ENCODE data around the gene GPR25.

DNA sequence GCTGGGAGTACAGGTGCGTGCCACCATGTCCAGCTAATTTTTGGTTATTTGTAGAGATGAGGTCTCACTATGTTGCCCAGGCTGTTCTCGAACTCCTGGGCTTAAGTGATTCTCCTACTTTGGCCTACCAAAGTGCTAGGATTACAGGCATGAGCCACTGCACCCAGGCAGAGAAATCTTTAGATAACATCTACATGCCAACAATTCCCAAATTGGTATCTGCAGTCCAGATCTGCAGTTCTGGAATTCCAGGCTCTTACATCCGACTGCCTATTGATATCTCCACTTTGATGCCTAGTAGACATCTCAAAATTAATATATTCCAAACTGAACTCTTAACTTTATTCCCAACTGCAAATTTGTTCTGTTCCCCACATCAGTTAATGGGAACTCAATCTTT, 45.2 kb downstream of the GPR25 start:
- TF ChIP-seq POLR2A (IDR thresholded peaks at IDR 0.05) = no peak
- TF ChIP-seq, protein P1, sequence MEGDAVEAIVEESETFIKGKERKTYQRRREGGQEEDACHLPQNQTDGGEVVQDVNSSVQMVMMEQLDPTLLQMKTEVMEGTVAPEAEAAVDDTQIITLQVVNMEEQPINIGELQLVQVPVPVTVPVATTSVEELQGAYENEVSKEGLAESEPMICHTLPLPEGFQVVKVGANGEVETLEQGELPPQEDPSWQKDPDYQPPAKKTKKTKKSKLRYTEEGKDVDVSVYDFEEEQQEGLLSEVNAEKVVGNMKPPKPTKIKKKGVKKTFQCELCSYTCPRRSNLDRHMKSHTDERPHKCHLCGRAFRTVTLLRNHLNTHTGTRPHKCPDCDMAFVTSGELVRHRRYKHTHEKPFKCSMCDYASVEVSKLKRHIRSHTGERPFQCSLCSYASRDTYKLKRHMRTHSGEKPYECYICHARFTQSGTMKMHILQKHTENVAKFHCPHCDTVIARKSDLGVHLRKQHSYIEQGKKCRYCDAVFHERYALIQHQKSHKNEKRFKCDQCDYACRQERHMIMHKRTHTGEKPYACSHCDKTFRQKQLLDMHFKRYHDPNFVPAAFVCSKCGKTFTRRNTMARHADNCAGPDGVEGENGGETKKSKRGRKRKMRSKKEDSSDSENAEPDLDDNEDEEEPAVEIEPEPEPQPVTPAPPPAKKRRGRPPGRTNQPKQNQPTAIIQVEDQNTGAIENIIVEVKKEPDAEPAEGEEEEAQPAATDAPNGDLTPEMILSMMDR (IDR thresholded peaks at IDR 0.05) = no peak

Measured in esophagus squamous epithelium (tissue), 4 donors.